Panc1 (cell line): ENCODE results near the gene BBS1. TPM values are rescaled to one million over a fixed set of nuclear protein-coding genes. Genes with fewer than 3 reads are reported as not detected.

ENCODE experiments used
- ATAC-seq: fragments of 200-7000 bp; cut with Tn5 transposase; 2 replicates; pipeline ENCODE4 v1.9.1; 2020; ENCODE audit warnings: mild to moderate bottlenecking, moderate library complexity
- BruUV-seq: library from RNA; stranded (reverse); fragments of 400-500 nt; replicated peaks from 2 replicates; lab custom pipeline; 2021; lab: Mats Ljungman, UMichigan
- CTCF ChIA-PET: fragments of 300-600 bp; sonication (Branson Sonifier 250); formaldehyde crosslinking; loops from one replicate; lab custom pipeline; 2022; ENCODE audit warnings: antibody characterized with exemption; lab: Charles Lee
- POLR2A ChIA-PET: fragments of 300-600 bp; sonication (Branson Sonifier 250); formaldehyde crosslinking; loops from one replicate; lab custom pipeline; 2022; ENCODE audit warnings: antibody characterized with exemption; lab: Charles Lee
- DNase-seq: peaks from one replicate; pipeline ENCODE4 v3.0.0-alpha.2; 2010; ENCODE audit warnings: low read depth, low spot score
- H3K27ac ChIP-seq: 2 replicates; pipeline ENCODE4 v1.5.1; 2011; ENCODE audit warnings: mild to moderate bottlenecking, low read length, inconsistent platforms
- H3K27me3 ChIP-seq: fragments of 200-500 bp; sonication (Bioruptor generic); 2 replicates; pipeline ENCODE4 v1.6.0; 2014; ENCODE audit warnings: low read length, inconsistent platforms; ENCODE audit not compliant: control insufficient read depth, insufficient read depth
- H3K36me3 ChIP-seq: fragments of 200-500 bp; sonication (Bioruptor generic); 2 replicates; pipeline ENCODE4 v1.5.1; 2014; ENCODE audit warnings: inconsistent platforms, mild to moderate bottlenecking, low read length, moderate library complexity; ENCODE audit not compliant: control insufficient read depth, insufficient read depth
- H3K4me1 ChIP-seq: 2 replicates; pipeline ENCODE4 v1.5.1; 2011; ENCODE audit warnings: inconsistent platforms, mild to moderate bottlenecking, low read length, moderate library complexity; ENCODE audit not compliant: control insufficient read depth, insufficient read depth
- H3K4me3 ChIP-seq, 2 experiments: 2 replicates each; pipeline ENCODE4 v1.5.1; 2011 to 2012; ENCODE audit warnings: low read depth in 2 of 2, low read length in 2 of 2, mild to moderate bottlenecking in 2 of 2, inconsistent platforms in 1 of 2, moderate library complexity in 1 of 2
- H3K9me3 ChIP-seq: fragments of 200-500 bp; sonication (Bioruptor generic); 2 replicates; pipeline ENCODE4 v1.5.1; 2014; ENCODE audit warnings: low read depth, mild to moderate bottlenecking, inconsistent platforms, low read length, moderate library complexity; ENCODE audit not compliant: control insufficient read depth, insufficient read depth
- CTCF ChIP-seq: fragments of 450-650 bp; IDR thresholded peaks from 2 replicates; pipeline ENCODE4 v1.5.1; 2017; ENCODE audit warnings: mild to moderate bottlenecking
- POLR2AphosphoS5 ChIP-seq: IDR thresholded peaks from 2 replicates; pipeline ENCODE4 v1.6.1; 2012; ENCODE audit warnings: mild to moderate bottlenecking, low read depth, low read length, moderate library complexity
- REST ChIP-seq, 2 experiments: IDR thresholded peaks; 2 replicates each; pipeline ENCODE4 v1.6.1; 2011 to 2012; ENCODE audit warnings: low read depth in 2 of 2, control low read depth in 1 of 2, low read length in 1 of 2, mild to moderate bottlenecking in 1 of 2, moderate library complexity in 1 of 2; ENCODE audit not compliant: insufficient read depth in 1 of 2
- SIN3A ChIP-seq: IDR thresholded peaks from 2 replicates; pipeline ENCODE4 v1.6.1; 2012; ENCODE audit warnings: low read depth, mild to moderate bottlenecking, low read length, moderate library complexity, borderline replicate concordance; ENCODE audit not compliant: insufficient read depth
- TCF7L2 ChIP-seq: IDR thresholded peaks from 2 replicates; pipeline ENCODE4 v1.6.1; 2011; ENCODE audit warnings: mild to moderate bottlenecking, low read depth, low read length, inconsistent platforms
- in situ Hi-C: cut with HindIII; loops from 2 replicates; pipeline ENCODE4 v1.10.0; 2016; ENCODE audit warnings: low sequenced_read_pairs, low pct_unique_long_range_greater_than_20kb
- intact Hi-C: fragments of 100-400 bp; cut with micrococcal nuclease; formaldehyde crosslinking; loops from one replicate; pipeline ENCODE4 v1.10.0; 2022; ENCODE audit not compliant: unreplicated experiment
- total RNA-seq: library from RNA; stranded (reverse); gene quantifications from one replicate; pipeline ENCODE4 v1.2.1, GENCODE V29; 2021; ENCODE audit not compliant: unreplicated experiment

BBS1 gene
- total RNA-seq, 1 experiment from 2014 or later, result 26.9 TPM

- ATAC-seq (no peak), DNase-seq (no peak)
- no peaks in the 10 kb centered on the region for H3K4me1 ChIP-seq
- no peaks in the 10 kb centered on the region for H3K9me3 ChIP-seq
- H3K4me3 ChIP-seq, result no peak overlapping the region
- no peak overlapping the region for H3K27ac ChIP-seq
- no peaks in the 10 kb centered on the region for H3K36me3 ChIP-seq
- ChIA-PET POLR2A (interaction anchor here (0.9 kb wide), 1 partner anchor 16 kb away, joined by 4 read pairs; the partner anchor contains the start of gene ZDHHC24), CTCF (no interaction called here)
- in situ Hi-C loops, result no loop called here
- BruUV-seq, result no TSS peak
- intact Hi-C loops, result no loop called here
- H3K27me3 ChIP-seq, result no peaks in the 10 kb centered on the region; the same call in 1 of the 2 replicates
- TF ChIP-seq TCF7L2 (no peak), REST (IDR thresholded peaks at IDR 0.05; ENCODE audit: insufficient read depth in 1 of 2, low read depth in 2 of 2, low read length in 1 of 2) (no peak)
Measured at GRCh38 chr11:66561975-66562248, 51.5 kb downstream of the BBS1 start.

- BruUV-seq, result no TSS peak
- H3K4me1 ChIP-seq, result no peaks in the 10 kb centered on the region
- no peaks in the 10 kb centered on the region; the same call in 1 of the 2 replicates for H3K27me3 ChIP-seq
- no peaks in the 10 kb centered on the region for H3K9me3 ChIP-seq
- CTCF ChIA-PET, result no interaction called here
- H3K4me3 ChIP-seq, result no peak overlapping the region
- ATAC-seq, result no peak
- H3K27ac ChIP-seq, result no peak overlapping the region
- TF ChIP-seq SIN3A (no peak), CTCF (no peak), TCF7L2 (no peak), POLR2AphosphoS5 (no peak), REST (IDR thresholded peaks at IDR 0.05; ENCODE audit: insufficient read depth in 1 of 2, low read depth in 2 of 2, low read length in 1 of 2) (no peak)
- intact Hi-C loops (no loop called here), in situ Hi-C loops (no loop called here)
- no peaks in the 10 kb centered on the region for H3K36me3 ChIP-seq
- no peak for DNase-seq
- POLR2A ChIA-PET, result no interaction called here
Measured at GRCh38 chr11:66562275-66562674, 51.8 kb downstream of the BBS1 start.
